HCT116 (cell line): ENCODE results near the gene CYP3A4. TPM values are rescaled to one million over a fixed set of nuclear protein-coding genes. Genes with fewer than 3 reads are reported as not detected.

ENCODE experiments used
- ATAC-seq: fragments of 200-7000 bp; cut with Tn5 transposase; 2 replicates; pipeline ENCODE4 v1.9.1; 2020; ENCODE audit warnings: mild to moderate bottlenecking, moderate library complexity
- BruUV-seq: library from RNA; stranded (reverse); fragments of 400-500 nt; replicated peaks from 2 replicates; lab custom pipeline; 2021; lab: Mats Ljungman, UMichigan
- CTCF ChIA-PET: fragments of 300-600 bp; sonication (Branson Sonifier 250); formaldehyde crosslinking; loops from one replicate; lab custom pipeline; 2021; ENCODE audit warnings: antibody characterized with exemption; lab: Charles Lee
- POLR2A ChIA-PET: fragments of 300-600, 350-600 bp; sonication (Branson Sonifier 250); formaldehyde crosslinking; loops from one replicate; lab custom pipeline; 2021; ENCODE audit warnings: antibody characterized with exemption; lab: Charles Lee
- RAD21 ChIA-PET, 2 experiments: fragments of 300-600 bp; sonication (Branson Sonifier 250); formaldehyde crosslinking; loops; one replicate each; lab custom pipeline; 2023; ENCODE audit warnings: low total read pairs in 2 of 2; ENCODE audit not compliant: uncharacterized antibody in 2 of 2, unreplicated experiment in 2 of 2, low non-redundant PET in 1 of 2; lab: Charles Lee
- DNase-seq: peaks from one replicate; pipeline ENCODE4 v3.0.0-alpha.2; 2010; ENCODE audit warnings: low read depth, low spot score
- H2AFZ ChIP-seq: fragments of 200-600 bp; shearing (Covaris generic), sonication (generic); 2 replicates; pipeline ENCODE4 v1.6.1; 2017; ENCODE audit warnings: low read depth, mixed run types, mixed read lengths, antibody characterized with exemption, low read length; ENCODE audit not compliant: poor library complexity, severe bottlenecking
- H3K27ac ChIP-seq: 2 replicates; pipeline ENCODE4 v1.5.1; 2012; ENCODE audit warnings: low read depth, low read length
- H3K27me3 ChIP-seq: fragments of 200-600 bp; sonication (generic); 2 replicates; pipeline ENCODE4 v1.6.1; 2016; ENCODE audit warnings: mixed run types, low read length, mixed read lengths; ENCODE audit not compliant: insufficient read depth
- H3K36me3 ChIP-seq, 2 experiments: fragments of 200-500 bp in 1 of 2; fragments of 200-600 bp in 1 of 2; sonication (Bioruptor generic) in 1 of 2; sonication (generic) in 1 of 2; 2 replicates each; pipeline versions ENCODE4 v1.5.1 to v1.6.1; 2014 to 2016; ENCODE audit warnings: low read length in 2 of 2, inconsistent platforms in 1 of 2, mixed read lengths in 1 of 2, mixed run types in 1 of 2; ENCODE audit not compliant: insufficient read depth in 2 of 2, control insufficient read depth in 1 of 2
- H3K4me1 ChIP-seq, 2 experiments: fragments of 200-600 bp in 1 of 2; sonication (generic) in 1 of 2; 2 replicates each; pipeline versions ENCODE4 v1.5.1 to v1.6.1; 2012 to 2017; ENCODE audit warnings: low read length in 2 of 2, inconsistent platforms in 1 of 2, mild to moderate bottlenecking in 1 of 2, mixed read lengths in 1 of 2, mixed run types in 1 of 2, moderate library complexity in 1 of 2; ENCODE audit not compliant: insufficient read depth in 2 of 2, control insufficient read depth in 1 of 2
- H3K4me2 ChIP-seq: fragments of 200-600 bp; sonication (generic); 2 replicates; pipeline ENCODE4 v1.6.1; 2017; ENCODE audit warnings: mixed run types, low read length, mixed read lengths
- H3K4me3 ChIP-seq, 2 experiments: fragments of 200-600 bp in 1 of 2; sonication (generic) in 1 of 2; replicated peaks in 1 of 2; 2 replicates each; pipeline ENCODE4 v1.5.1; 2011 to 2016; ENCODE audit warnings: low read length in 2 of 2, control low read depth in 1 of 2, low read depth in 1 of 2, mild to moderate bottlenecking in 1 of 2, mixed read lengths in 1 of 2, mixed run types in 1 of 2
- H3K79me2 ChIP-seq: fragments of 200-600 bp; sonication (generic); 2 replicates; pipeline ENCODE4 v1.6.1; 2017; ENCODE audit warnings: mild to moderate bottlenecking, mixed run types, low read length, moderate library complexity, mixed read lengths; ENCODE audit not compliant: insufficient read depth
- H3K9ac ChIP-seq: fragments of 200-600 bp; sonication (generic); 2 replicates; pipeline ENCODE4 v1.6.1; 2016; ENCODE audit warnings: low read length, mixed read lengths
- H3K9me2 ChIP-seq: fragments of 200-600 bp; sonication (generic), shearing (Covaris generic); 2 replicates; pipeline ENCODE4 v1.6.1; 2017; ENCODE audit warnings: mixed run types, mild to moderate bottlenecking, moderate library complexity; ENCODE audit not compliant: insufficient read depth
- H3K9me3 ChIP-seq, 2 experiments: fragments of 200-500 bp in 1 of 2; fragments of 200-600 bp in 1 of 2; sonication (Bioruptor generic) in 1 of 2; sonication (generic) in 1 of 2; 2 replicates each; pipeline ENCODE4 v1.6.1; 2014 to 2017; ENCODE audit warnings: low read length in 2 of 2, mixed read lengths in 2 of 2, inconsistent platforms in 1 of 2, low read depth in 1 of 2, mild to moderate bottlenecking in 1 of 2, mixed run types in 1 of 2, moderate library complexity in 1 of 2; ENCODE audit not compliant: control insufficient read depth in 1 of 2, insufficient read depth in 1 of 2
- H4K20me1 ChIP-seq: fragments of 200-600 bp; sonication (generic), shearing (Covaris generic); 2 replicates; pipeline ENCODE4 v1.6.1; 2017; ENCODE audit warnings: mixed run types, mild to moderate bottlenecking, moderate library complexity; ENCODE audit not compliant: insufficient read depth
- CEBPB ChIP-seq: IDR thresholded peaks from 2 replicates; pipeline ENCODE4 v1.6.1; 2012; ENCODE audit warnings: low read depth
- EGR1 ChIP-seq: IDR thresholded peaks from 2 replicates; pipeline ENCODE4 v1.6.1; 2012; ENCODE audit warnings: low read depth
- ELF1 ChIP-seq: IDR thresholded peaks from 2 replicates; pipeline ENCODE4 v1.6.1; 2012; ENCODE audit warnings: low read depth, borderline replicate concordance
- EZH2 ChIP-seq: fragments of 200-600 bp; sonication (generic); IDR thresholded peaks from 2 replicates; pipeline ENCODE4 v1.6.1; 2017; ENCODE audit warnings: antibody characterized with exemption, mixed run types
- EZH2phosphoT487 ChIP-seq: fragments of 200-600 bp; IDR thresholded peaks from 2 replicates; pipeline ENCODE4 v1.6.1; 2018; ENCODE audit warnings: antibody characterized with exemption, borderline replicate concordance
- FOSL1 ChIP-seq: IDR thresholded peaks from 2 replicates; pipeline ENCODE4 v1.6.1; 2012; ENCODE audit warnings: low read depth
- JUND ChIP-seq: IDR thresholded peaks from 2 replicates; pipeline ENCODE4 v1.6.1; 2012
- POLR2A ChIP-seq: IDR thresholded peaks from 2 replicates; pipeline ENCODE4 v1.7.0; 2011; ENCODE audit warnings: borderline replicate concordance; ENCODE audit not compliant: insufficient read depth, insufficient read length; ENCODE audit errors: extremely low read depth
- POLR2AphosphoS5 ChIP-seq: IDR thresholded peaks from 2 replicates; pipeline ENCODE4 v1.6.1; 2011; ENCODE audit warnings: mild to moderate bottlenecking, low read depth, low read length, moderate library complexity
- RAD21 ChIP-seq: IDR thresholded peaks from 2 replicates; pipeline ENCODE4 v1.6.1; 2012; ENCODE audit warnings: low read depth, mild to moderate bottlenecking
- SP1 ChIP-seq: IDR thresholded peaks from 2 replicates; pipeline ENCODE4 v1.6.1; 2012; ENCODE audit warnings: low read depth
- SRF ChIP-seq: IDR thresholded peaks from 2 replicates; pipeline ENCODE4 v1.6.1; 2012; ENCODE audit warnings: low read depth
- YY1 ChIP-seq: IDR thresholded peaks from 2 replicates; pipeline ENCODE4 v1.6.1; 2011; ENCODE audit warnings: low read length, low read depth, moderate library complexity, mild to moderate bottlenecking; ENCODE audit not compliant: insufficient replicate concordance; ENCODE audit errors: extremely low read depth
- ZFX ChIP-seq: fragments of 450-650 bp; IDR thresholded peaks from 2 replicates; pipeline ENCODE4 v1.6.1; 2017
- intact Hi-C: fragments of 100-400 bp; cut with micrococcal nuclease; formaldehyde crosslinking; loops from 2 replicates; pipeline ENCODE4 v1.10.0; 2022
- total RNA-seq: library from RNA; stranded (reverse); gene quantifications from one replicate; pipeline ENCODE4 v1.2.1, GENCODE V29; 2021; ENCODE audit not compliant: unreplicated experiment
- TF ChIP-seq, protein P1 (sequence below): IDR thresholded peaks from 2 replicates; pipeline ENCODE4 v1.6.1; 2012; ENCODE audit warnings: low read depth
- TF ChIP-seq, protein P2 (sequence below), 3 experiments: fragments of 200-600 bp in 1 of 3; sonication (generic) in 1 of 3; IDR thresholded peaks in 2 of 3; conservative IDR thresholded peaks in 1 of 3; 2 replicates each; pipeline ENCODE4 v1.5.1; 2012 to 2017; ENCODE audit warnings: low read depth in 2 of 3, low read length in 2 of 3, antibody characterized with exemption in 1 of 3, borderline replicate concordance in 1 of 3, control low read depth in 1 of 3, mild to moderate bottlenecking in 1 of 3, mixed read lengths in 1 of 3, mixed run types in 1 of 3, moderate library complexity in 1 of 3; ENCODE audit not compliant: insufficient read depth in 1 of 3

CYP3A4 gene
- total RNA-seq, 1 experiment from 2014 or later, result 0.25 TPM

DNA sequence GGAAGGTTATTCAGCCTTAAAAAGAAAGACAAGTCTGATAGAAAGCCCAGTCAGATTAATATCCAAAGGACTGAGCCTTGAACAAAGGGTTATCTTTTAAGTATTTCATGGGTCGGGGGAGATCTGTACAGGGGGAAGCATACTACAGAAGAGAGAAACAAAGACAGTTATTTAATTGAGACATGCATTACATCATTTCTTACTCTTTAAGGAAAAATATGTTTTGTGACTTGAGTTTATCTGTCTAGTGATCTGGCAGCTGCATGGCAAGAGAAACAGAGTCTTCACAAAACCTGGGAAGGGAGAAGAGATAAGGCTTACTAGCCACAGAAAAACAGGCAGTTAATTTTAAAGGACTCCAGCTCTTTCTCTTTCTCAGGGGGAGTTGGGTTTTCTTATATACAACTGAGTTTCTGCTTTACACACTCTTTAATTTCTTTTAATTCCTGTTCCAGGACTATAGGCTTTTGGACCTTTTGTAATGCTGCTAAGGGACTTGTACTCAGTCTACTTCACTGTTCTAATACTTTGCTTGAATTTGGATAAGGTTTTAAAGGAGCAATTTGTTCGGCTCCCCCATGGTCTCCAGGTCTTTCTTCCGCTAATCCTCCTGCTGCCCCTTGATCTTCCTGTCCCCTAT, 23.0 kb upstream of the CYP3A4 start:
- RAD21 ChIA-PET, result no interaction called here
- H3K27me3 ChIP-seq, result no peaks in the 10 kb centered on the region
- no peaks in the 10 kb centered on the region for H3K4me1 ChIP-seq
- H3K79me2 ChIP-seq, result no peaks in the 10 kb centered on the region
- no peak overlapping the region for H3K27ac ChIP-seq
- no peak for TF ChIP-seq CEBPB
- no peak for TF ChIP-seq EGR1
- TF ChIP-seq SRF, result no peak
- TF ChIP-seq SP1, result no peak
- no peak for TF ChIP-seq RAD21
- no peak for TF ChIP-seq EZH2phosphoT487
- TF ChIP-seq, protein P1, sequence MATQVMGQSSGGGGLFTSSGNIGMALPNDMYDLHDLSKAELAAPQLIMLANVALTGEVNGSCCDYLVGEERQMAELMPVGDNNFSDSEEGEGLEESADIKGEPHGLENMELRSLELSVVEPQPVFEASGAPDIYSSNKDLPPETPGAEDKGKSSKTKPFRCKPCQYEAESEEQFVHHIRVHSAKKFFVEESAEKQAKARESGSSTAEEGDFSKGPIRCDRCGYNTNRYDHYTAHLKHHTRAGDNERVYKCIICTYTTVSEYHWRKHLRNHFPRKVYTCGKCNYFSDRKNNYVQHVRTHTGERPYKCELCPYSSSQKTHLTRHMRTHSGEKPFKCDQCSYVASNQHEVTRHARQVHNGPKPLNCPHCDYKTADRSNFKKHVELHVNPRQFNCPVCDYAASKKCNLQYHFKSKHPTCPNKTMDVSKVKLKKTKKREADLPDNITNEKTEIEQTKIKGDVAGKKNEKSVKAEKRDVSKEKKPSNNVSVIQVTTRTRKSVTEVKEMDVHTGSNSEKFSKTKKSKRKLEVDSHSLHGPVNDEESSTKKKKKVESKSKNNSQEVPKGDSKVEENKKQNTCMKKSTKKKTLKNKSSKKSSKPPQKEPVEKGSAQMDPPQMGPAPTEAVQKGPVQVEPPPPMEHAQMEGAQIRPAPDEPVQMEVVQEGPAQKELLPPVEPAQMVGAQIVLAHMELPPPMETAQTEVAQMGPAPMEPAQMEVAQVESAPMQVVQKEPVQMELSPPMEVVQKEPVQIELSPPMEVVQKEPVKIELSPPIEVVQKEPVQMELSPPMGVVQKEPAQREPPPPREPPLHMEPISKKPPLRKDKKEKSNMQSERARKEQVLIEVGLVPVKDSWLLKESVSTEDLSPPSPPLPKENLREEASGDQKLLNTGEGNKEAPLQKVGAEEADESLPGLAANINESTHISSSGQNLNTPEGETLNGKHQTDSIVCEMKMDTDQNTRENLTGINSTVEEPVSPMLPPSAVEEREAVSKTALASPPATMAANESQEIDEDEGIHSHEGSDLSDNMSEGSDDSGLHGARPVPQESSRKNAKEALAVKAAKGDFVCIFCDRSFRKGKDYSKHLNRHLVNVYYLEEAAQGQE, result no peak
- TF ChIP-seq, protein P2, sequence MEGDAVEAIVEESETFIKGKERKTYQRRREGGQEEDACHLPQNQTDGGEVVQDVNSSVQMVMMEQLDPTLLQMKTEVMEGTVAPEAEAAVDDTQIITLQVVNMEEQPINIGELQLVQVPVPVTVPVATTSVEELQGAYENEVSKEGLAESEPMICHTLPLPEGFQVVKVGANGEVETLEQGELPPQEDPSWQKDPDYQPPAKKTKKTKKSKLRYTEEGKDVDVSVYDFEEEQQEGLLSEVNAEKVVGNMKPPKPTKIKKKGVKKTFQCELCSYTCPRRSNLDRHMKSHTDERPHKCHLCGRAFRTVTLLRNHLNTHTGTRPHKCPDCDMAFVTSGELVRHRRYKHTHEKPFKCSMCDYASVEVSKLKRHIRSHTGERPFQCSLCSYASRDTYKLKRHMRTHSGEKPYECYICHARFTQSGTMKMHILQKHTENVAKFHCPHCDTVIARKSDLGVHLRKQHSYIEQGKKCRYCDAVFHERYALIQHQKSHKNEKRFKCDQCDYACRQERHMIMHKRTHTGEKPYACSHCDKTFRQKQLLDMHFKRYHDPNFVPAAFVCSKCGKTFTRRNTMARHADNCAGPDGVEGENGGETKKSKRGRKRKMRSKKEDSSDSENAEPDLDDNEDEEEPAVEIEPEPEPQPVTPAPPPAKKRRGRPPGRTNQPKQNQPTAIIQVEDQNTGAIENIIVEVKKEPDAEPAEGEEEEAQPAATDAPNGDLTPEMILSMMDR (IDR thresholded peaks at IDR 0.05 in 2 of 3, conservative IDR thresholded peaks at IDR 0.05 in 1 of 3; ENCODE audit: borderline replicate concordance in 1 of 3, insufficient read depth in 1 of 3, low read depth in 2 of 3, low read length in 2 of 3), result no peak
- TF ChIP-seq EZH2, result no peak
- no peak for TF ChIP-seq POLR2A
- no peak for TF ChIP-seq FOSL1
- no peak for TF ChIP-seq YY1
- TF ChIP-seq ELF1, result no peak
- TF ChIP-seq JUND, result no peak
- no peak for TF ChIP-seq ZFX
- no peak for TF ChIP-seq POLR2AphosphoS5
- TF ChIP-seq, all 23 proteins: peak for 0
- Histone ChIP-seq H3K9me2 (no peaks in the 10 kb centered on the region), H2AFZ (no peak overlapping the region), H3K4me3 (no peak overlapping the region), H3K9me3 (no peaks in the 10 kb centered on the region), H3K4me2 (no peak overlapping the region), H3K9ac (no peak overlapping the region), H4K20me1 (no peaks in the 10 kb centered on the region), H3K36me3 (no peaks in the 10 kb centered on the region)
- POLR2A ChIA-PET, result no interaction called here
- CTCF ChIA-PET, result no interaction called here
- intact Hi-C loops, result no loop called here
- no peak for ATAC-seq
- BruUV-seq, result no TSS peak
- DNase-seq, result no peak
